ENCODE measurements around the gene MATN4. TPM values are rescaled to one million over a fixed set of nuclear protein-coding genes. Genes with fewer than 3 reads are reported as not detected.

MATN4 gene
- total RNA-seq, 1 experiment from 2014 or later = 0.64 TPM

- H3K4me1 ChIP-seq (ENCODE audit: control insufficient read depth in 1 of 2, insufficient read depth in 2 of 2, low read length in 2 of 2) = no peaks in the 10 kb centered on the region
- BruUV-seq (replicated peaks) = no TSS peak
- no peak overlapping the region for H3K4me2 ChIP-seq (ENCODE audit: low read length)
- no peak for DNase-seq (ENCODE audit: low read depth, low spot score)
- no peak for ATAC-seq
- intact Hi-C loops (cut with micrococcal nuclease) = no loop called here
- CTCF ChIA-PET = interaction anchor here (1.0 kb wide), 1 partner anchor 19 kb away, joined by 3 read pairs; no protein-coding TSS in a partner anchor
- no peaks in the 10 kb centered on the region for H3K36me3 ChIP-seq (ENCODE audit: control insufficient read depth in 1 of 2, insufficient read depth in 2 of 2, low read length in 2 of 2)
- POLR2A ChIA-PET = no interaction called here
- peaks cover 48% of the 10 kb centered on the region for H3K27me3 ChIP-seq (ENCODE audit: insufficient read depth, low read length)
- no peaks in the 10 kb centered on the region for H3K79me2 ChIP-seq (ENCODE audit: insufficient read depth, low read length)
- H3K9me2 ChIP-seq (ENCODE audit: insufficient read depth) = no peaks in the 10 kb centered on the region
- no peak overlapping the region for H3K9ac ChIP-seq (ENCODE audit: low read length)
- no peak overlapping the region for H3K4me3 ChIP-seq (replicated peaks in 1 of 2; ENCODE audit: low read depth in 1 of 2, low read length in 2 of 2)
- H3K27ac ChIP-seq (ENCODE audit: low read depth, low read length) = no peak overlapping the region
- no peak overlapping the region for H2AFZ ChIP-seq (ENCODE audit: low read depth, low read length, poor library complexity, severe bottlenecking)
- no peaks in the 10 kb centered on the region for H3K9me3 ChIP-seq (ENCODE audit: control insufficient read depth in 1 of 2, insufficient read depth in 1 of 2, low read depth in 1 of 2, low read length in 2 of 2)
- RAD21 ChIA-PET (ENCODE audit: low non-redundant PET in 1 of 2, low total read pairs in 2 of 2, uncharacterized antibody in 2 of 2, unreplicated experiment in 2 of 2) = no interaction called here
- no peaks in the 10 kb centered on the region for H4K20me1 ChIP-seq (ENCODE audit: insufficient read depth)
- TF ChIP-seq ZNF274 (IDR thresholded peaks at IDR 0.05; ENCODE audit: low read depth, low read length) (no peak), ELF1 (IDR thresholded peaks at IDR 0.05; ENCODE audit: borderline replicate concordance, low read depth) (no peak), EGR1 (IDR thresholded peaks at IDR 0.05; ENCODE audit: low read depth) (no peak), YY1 (IDR thresholded peaks at IDR 0.05; ENCODE audit: extremely low read depth, insufficient replicate concordance, low read depth, low read length) (no peak), SP1 (IDR thresholded peaks at IDR 0.05; ENCODE audit: low read depth) (no peak), SIN3A (IDR thresholded peaks at IDR 0.05; ENCODE audit: low read depth) (no peak), CTCF (IDR thresholded peaks at IDR 0.05 in 2 of 3, conservative IDR thresholded peaks at IDR 0.05 in 1 of 3; ENCODE audit: borderline replicate concordance in 1 of 3, insufficient read depth in 1 of 3, low read depth in 2 of 3, low read length in 2 of 3) (no peak), RAD21 (IDR thresholded peaks at IDR 0.05; ENCODE audit: low read depth) (no peak), CEBPB (IDR thresholded peaks at IDR 0.05; ENCODE audit: low read depth) (no peak), SRF (IDR thresholded peaks at IDR 0.05; ENCODE audit: low read depth) (no peak), ZBTB33 (IDR thresholded peaks at IDR 0.05; ENCODE audit: extremely low read depth, insufficient replicate concordance, low read length) (no peak), ZFX (IDR thresholded peaks at IDR 0.05) (no peak), CBX3 (IDR thresholded peaks at IDR 0.05; ENCODE audit: low read depth) (no peak), MAX (IDR thresholded peaks at IDR 0.05) (no peak), TCF7L2 (IDR thresholded peaks at IDR 0.05; ENCODE audit: borderline replicate concordance, extremely low read depth, insufficient read depth, insufficient read length) (no peak)
Observed at GRCh38 chr20:45248609-45249008, 59.5 kb downstream of the MATN4 start.
